GM18502 (cell line): ENCODE measurements around the gene GPHA2.

Source experiments
- ATAC-seq: cut with Tn5 transposase; IDR thresholded peaks from one replicate; pipeline ENCODE4 v1.9.1; 2021; ENCODE audit warnings: mild to moderate bottlenecking; ENCODE audit not compliant: unreplicated experiment, poor library complexity

The GPHA2 gene

GRCh38 chr11:64911689-64912088 is 24.0 kb downstream of the GPHA2 start:
- no peak for ATAC-seq

DNA sequence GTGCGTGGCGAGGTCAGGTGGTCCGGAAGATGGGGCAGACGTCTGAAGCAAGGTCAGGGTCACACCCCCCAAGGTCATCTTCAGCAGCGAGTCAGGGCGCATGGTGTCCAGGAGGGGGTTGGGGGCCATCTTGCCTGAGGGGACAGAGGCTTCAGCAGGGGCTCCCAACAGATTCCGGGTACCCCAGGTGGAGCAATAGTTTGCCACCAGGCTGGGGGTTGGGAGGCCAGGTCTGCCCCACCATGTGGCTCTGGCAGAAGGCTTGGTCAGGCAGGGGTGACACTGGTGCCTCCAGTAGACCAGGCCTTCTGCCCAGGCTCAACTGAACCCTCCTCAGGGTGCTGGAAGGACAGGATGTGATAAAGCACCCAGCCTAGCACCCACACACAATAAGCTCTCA is 24.6 kb downstream of the GPHA2 start:
- ATAC-seq, result no peak

- no peak for ATAC-seq
Observed at GRCh38 chr11:64910451-64911093, 25.1 kb downstream of the GPHA2 start.

GRCh38 chr11:64909653-64910343 is 25.9 kb downstream of the GPHA2 start:
- ATAC-seq, result no peak

GRCh38 chr11:64908766-64909165 is 26.9 kb downstream of the GPHA2 start:
- ATAC-seq, result no peak

DNA sequence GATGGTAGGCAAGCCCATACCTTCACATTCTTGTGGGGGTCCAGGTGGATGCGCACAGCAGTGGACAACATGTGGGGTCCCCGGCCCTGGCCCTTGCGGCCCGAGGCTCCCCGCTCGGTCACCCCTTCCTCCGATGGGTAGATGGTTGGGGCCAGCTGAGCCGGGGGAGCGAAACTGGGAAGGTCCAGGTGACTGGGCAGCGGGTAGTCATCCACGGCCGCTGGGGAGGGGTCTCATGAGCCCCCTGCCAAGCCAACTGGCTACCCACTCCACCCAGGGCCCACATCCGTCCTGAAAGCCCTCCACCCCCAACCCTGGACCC is 29.4 kb downstream of the GPHA2 start:
- ATAC-seq, result no peak

GRCh38 chr11:64905516-64906313 is 30.0 kb downstream of the GPHA2 start:
- ATAC-seq, result no peak

DNA sequence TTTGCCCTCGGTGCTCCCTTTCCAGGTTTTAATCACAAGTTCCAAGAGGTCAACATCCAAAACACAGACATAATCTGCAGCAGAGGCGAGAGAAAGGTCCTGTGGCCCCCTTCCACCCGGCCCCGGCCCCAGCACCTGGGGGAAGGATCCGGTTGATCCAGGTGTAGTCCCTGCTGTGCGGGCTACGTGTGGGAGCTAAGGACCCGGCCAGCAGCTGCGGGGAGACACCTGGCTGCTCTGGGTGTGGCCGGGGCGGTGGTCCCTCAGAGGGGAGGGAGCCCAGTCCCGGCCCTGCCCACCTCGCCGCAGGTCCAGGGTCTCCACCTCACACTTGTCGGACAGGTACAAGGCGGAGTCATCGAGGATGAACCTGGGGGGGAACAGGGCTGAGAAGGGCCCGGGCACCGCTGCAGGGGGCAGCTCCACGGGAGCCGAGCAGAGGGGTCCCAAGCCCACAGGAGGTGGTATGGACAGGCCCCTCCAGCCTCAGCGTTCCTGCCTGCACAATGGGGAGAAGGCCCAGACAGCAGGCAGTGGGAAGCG is 32.3 kb downstream of the GPHA2 start:
- no peak for ATAC-seq

GRCh38 chr11:64902102-64902900 is 33.4 kb downstream of the GPHA2 start:
- no peak for ATAC-seq

GRCh38 chr11:64900774-64901173 is 34.9 kb downstream of the GPHA2 start:
- ATAC-seq, result no peak

- no peak for ATAC-seq
Observed at GRCh38 chr11:64900263-64900678, 35.4 kb downstream of the GPHA2 start.

DNA sequence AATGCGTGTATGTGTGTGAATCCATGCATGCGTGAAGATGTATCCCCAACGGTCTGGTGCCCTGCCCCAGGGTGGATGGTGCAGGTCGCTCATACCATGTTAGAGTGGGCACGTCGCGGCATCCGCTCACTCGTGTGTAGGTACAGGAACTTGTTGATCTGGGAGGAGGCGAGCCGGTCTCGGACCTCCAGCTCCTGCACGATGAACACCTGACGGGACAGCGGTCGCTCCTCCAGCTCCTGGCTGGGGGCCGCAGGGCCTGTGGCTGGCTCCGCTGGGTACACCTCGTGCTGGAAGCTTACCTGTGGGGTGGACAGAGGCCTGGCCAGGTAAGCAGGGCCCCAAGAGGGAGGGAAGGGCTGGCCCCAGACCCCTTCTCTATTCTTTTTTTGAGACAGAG is 37.2 kb downstream of the GPHA2 start:
- ATAC-seq, result no peak

- no peak for ATAC-seq
Observed at GRCh38 chr11:64898076-64898445, 37.6 kb downstream of the GPHA2 start.

GRCh38 chr11:64897381-64898075 is 38.2 kb downstream of the GPHA2 start:
- no peak for ATAC-seq

GRCh38 chr11:64896448-64897022 is 39.2 kb downstream of the GPHA2 start:
- ATAC-seq, result no peak

DNA sequence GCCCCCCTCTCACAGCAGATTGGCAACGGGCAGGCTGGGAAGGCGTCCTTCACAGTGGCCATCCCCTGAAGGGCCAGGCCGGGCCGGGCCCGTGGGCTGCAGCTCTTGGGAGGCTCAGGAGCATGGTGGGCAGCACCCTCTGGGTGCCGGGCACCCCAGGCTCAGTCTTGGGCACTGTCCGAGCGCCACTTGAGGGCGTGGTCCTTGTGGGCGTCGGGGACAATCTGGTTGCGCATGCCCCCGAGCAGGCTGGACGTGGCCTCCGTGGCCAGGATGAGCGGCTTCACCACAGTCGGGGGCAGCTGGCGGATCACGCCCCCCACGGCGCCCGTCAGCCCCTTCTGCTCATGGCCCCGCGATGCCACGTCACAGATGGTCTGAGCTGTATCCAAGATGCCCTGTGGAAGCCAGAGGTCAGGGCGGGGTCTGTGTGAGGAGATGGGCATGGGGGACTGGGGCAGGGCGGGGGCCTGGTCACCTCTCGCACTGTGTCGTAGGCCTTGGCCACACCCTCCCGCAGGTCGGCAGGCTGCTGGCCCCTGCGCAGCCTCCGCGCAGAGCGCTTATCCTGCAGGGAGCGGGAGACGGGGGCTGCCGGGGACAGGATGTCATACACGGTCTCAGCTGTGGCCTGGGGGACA is 40.8 kb downstream of the GPHA2 start:
- no peak for ATAC-seq

DNA sequence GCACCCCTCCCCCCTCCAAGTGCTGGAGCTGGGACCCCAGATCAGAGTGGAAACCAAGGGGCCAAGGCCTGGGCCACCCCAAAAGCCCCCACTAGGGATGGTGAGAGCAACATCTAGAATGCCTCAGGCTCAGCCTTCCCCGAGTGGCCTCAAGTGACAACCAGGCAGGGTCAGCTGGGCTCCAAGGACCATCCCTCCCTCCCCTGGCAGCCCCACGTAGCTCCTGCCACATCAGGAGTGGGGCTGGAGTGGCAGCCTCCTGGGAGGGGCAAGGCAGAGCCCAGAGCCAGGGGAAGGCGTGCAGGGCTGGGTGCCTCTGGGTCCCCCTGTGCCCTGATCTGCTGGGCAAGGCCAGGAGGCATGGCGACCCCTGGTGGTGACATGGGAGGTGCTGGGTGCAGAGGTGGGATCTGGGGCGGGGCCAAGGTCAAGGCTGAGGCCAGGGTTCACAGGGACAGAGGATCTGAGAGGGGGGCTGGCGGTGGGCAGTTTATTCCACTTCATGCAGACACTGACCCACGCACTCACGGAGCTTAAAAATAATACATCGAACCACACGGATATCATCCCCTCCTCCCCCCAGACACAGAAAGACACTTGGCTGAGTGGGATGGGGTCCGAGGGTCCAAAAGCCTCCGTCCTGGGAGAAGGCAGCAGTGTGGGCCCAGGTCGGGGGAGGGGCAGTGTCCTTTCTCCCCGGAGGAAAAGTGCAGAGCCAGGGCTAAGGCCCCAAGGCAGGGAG is 41.5 kb downstream of the GPHA2 start:
- no peak for ATAC-seq
